LHCN-M2 (cell line): ENCODE data around the gene GFOD1. TPM values are rescaled to one million over a fixed set of nuclear protein-coding genes. Genes with fewer than 3 reads are reported as not detected.

Experiments used
- DNase-seq: peaks from one replicate; pipeline ENCODE4 v3.0.0-alpha.2; 2012; ENCODE audit warnings: low read depth
- polyA plus RNA-seq: library from polyadenylated mRNA; unstranded; fragments of >200 nt; gene quantifications from one replicate; pipeline ENCODE4 v1.2.1, GENCODE V29; 2012; ENCODE audit warnings: missing spikeins
- total RNA-seq: library from RNA; depleted of rRNA; stranded (reverse); fragments of >200 nt; gene quantifications from 2 replicates; pipeline ENCODE4 v1.2.3, GENCODE V29; 2014; rRNA removed

GFOD1 gene, protein sequence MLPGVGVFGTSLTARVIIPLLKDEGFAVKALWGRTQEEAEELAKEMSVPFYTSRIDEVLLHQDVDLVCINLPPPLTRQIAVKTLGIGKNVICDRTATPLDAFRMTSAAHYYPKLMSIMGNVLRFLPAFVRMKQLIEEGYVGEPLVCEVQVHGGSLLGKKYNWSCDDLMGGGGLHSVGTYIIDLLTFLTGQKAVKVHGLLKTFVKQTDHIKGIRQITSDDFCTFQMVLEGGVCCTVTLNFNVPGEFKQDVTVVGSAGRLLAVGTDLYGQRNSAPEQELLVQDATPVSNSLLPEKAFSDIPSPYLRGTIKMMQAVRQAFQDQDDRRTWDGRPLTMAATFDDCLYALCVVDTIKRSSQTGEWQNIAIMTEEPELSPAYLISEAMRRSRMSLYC
- 2.7 and 3.1 TPM in 2 replicates for total RNA-seq
- 1.1 TPM for polyA plus RNA-seq

- peak; percentile 78 for DNase-seq
Measured at GRCh38 chr6:13487122-13488014, at the start of gene GFOD1. Gene GFOD1 (minus strand): TSS chr6:13487600. CDS start chr6:13486890, 710 bp downstream.

DNA sequence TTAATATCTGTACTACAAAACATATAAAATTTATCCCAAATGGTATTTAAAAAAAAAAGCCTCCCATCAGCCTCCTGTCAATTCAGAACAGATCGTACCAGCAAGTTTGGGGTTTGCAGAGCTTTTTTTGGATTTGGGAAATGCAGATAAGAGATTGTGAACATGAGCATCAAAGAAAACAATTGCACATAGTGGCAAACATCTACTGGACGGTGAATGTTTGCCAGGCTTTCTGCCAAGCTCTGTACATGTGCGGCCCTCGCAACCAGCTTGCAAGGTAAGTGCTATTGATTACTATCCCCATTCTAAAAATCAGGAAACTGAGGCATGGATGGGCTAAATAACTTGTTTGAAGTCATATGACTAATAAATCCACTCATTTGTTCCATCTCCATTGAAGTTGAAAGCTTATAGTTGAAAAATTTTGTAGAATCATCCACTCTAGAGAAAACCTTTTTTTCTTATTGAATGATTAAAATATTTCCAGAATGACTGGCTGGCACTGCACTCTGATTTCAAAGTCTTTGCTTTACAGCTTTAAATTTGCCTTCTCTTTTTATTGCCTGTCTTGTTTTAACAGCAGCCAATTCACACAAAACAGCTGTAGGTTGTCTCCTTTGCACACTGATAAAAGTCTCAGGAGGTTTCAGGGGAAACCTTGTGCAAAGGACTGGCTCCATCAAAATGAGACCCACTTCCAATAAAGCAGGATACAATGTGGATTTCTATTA, 49.6 kb upstream of the GFOD1 start:
- no peak for DNase-seq

DNA sequence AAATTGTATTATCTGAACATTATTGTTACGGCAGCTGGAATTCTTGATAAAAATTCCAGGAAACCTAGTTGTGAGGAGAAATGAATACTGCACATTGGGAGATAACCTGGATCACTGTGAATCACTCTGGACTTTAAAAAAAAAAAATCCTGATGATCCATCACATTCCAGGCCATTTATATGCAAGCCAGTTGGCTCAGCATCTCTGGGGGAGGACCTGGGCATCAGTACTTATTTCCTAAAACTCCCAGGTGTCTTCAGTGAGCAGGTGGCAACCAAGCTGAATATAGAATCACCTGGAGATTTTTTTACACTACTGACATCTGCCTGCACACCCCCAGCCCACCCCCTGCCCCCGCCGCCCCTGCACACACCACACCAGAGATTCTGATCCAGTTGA, 47.9 kb upstream of the GFOD1 start:
- DNase-seq: no peak

DNA sequence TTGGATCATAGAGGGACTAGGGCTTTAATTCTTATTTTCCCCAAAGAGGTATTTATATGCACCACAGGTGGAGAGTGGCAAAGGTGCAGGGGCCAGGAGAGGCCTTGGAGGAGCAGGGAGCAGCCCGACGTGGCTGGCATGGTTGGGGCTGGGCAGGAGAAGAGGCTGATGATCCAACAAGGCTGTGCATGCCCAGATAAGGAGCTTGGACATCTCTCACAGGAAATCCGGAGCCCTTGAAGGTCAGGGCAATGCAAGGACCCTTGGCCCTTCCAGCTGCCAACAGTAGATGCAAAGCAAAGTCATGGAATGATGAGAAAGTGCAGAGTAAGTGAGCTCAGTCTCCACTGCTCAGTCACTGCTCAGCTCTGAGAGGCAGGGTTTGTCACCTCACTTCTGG, 47.1 kb upstream of the GFOD1 start:
- DNase-seq: no peak

GRCh38 chr6:13531956-13532355, 44.6 kb upstream of the GFOD1 start:
- no peak for DNase-seq

GRCh38 chr6:13528777-13529343, 41.5 kb upstream of the GFOD1 start:
- no peak for DNase-seq

- no peak for DNase-seq
Measured at GRCh38 chr6:13528232-13528631, 40.8 kb upstream of the GFOD1 start.

GRCh38 chr6:13527671-13528056, 40.3 kb upstream of the GFOD1 start:
- DNase-seq: no peak

GRCh38 chr6:13526727-13527670, 39.6 kb upstream of the GFOD1 start:
- DNase-seq: peak; percentile 65

DNA sequence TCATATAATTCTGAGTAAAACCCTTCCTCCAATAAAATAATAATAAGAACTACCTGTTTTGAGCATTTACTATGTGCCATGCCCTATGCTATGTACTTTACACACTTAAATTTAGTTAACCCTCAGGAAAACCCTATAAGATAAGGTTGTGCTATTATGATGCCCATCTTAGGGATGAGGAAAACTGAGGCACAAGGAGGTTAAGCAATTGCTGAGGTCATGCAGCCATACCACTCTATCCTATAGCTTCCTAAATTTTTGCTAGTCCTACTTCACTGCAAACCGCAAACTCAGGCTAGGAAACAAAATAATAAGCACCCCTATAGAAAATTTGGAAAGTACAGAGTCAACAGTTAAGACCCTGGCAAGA, 38.9 kb upstream of the GFOD1 start:
- DNase-seq: no peak

GRCh38 chr6:13524801-13525508, 37.6 kb upstream of the GFOD1 start:
- DNase-seq: no peak

GRCh38 chr6:13523826-13524622, 36.6 kb upstream of the GFOD1 start:
- no peak for DNase-seq

GRCh38 chr6:13522656-13523055, 35.3 kb upstream of the GFOD1 start:
- DNase-seq: peak; percentile 57

- no peak for DNase-seq
Measured at GRCh38 chr6:13519839-13520238, 32.4 kb upstream of the GFOD1 start.

DNA sequence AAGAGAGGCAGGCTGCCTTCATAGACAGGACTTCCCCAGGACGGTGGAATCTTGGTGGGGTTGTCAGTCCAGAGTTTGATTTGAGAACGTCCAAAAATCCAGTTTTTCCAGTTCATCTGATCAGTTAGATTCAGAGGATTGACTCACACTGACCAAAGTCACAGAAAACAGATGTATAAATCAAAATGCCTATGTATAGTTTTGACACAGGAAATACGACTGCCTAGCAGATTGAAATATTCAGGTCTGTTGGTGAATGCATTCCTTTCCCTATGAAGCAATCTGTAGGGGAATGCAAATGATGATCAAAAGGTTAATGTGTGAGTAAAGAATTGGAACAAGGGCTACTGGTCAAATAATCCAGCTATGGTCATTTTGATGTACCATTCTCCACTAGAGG, 29.7 kb upstream of the GFOD1 start:
- no peak for DNase-seq

DNA sequence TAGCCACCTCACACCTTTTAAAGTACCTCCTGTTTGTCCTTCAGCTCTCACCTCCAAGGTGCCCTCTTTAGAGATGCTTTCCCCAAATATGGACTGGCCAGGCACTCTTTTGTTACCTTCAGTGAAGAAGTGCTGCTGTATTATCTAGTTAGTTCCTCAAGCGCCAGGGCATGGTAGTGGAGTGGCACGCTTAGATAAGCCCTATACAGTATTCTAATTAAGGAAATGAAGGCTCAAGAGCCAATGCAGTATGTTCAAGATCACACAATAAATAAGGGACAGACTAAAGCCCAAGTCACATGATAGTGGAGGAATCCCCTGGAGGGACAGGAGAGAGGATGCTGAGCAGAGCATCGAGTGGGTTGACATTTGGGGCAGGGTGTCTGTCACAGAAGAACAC, 28.5 kb upstream of the GFOD1 start:
- no peak for DNase-seq

- DNase-seq: peak; percentile 25
Measured at GRCh38 chr6:13513626-13514502, 26.5 kb upstream of the GFOD1 start.

GRCh38 chr6:13512900-13513299, 25.5 kb upstream of the GFOD1 start:
- no peak for DNase-seq
